Uterus (tissue), 4 donors: ENCODE results near the gene GPATCH8. TPM values are rescaled to one million over a fixed set of nuclear protein-coding genes. Genes with fewer than 3 reads are reported as not detected.
"Not testable (repeated sequence)": the region's sequence is repeated elsewhere in the genome, so short reads cannot be mapped to it uniquely, and the experiment has no call there.

Experiments used
- DNase-seq, 2 donors: peaks; one replicate each; pipeline ENCODE4 v3.0.0-alpha.2; 2019 to 2020
- H3K27ac ChIP-seq, 2 donors: fragments of 200-600 bp; sonication (generic); 1 replicate in 1 of 2; 2 replicates in 1 of 2; pipeline ENCODE4 v1.5.1; 2016 to 2018
- H3K27me3 ChIP-seq, 2 donors: fragments of 200-600 bp; sonication (generic); one replicate each; pipeline ENCODE4 v1.5.1; 2018 to 2019; ENCODE audit warnings: control low read depth in 1 of 2
- H3K36me3 ChIP-seq, 2 donors: fragments of 200-600 bp; sonication (generic); one replicate each; pipeline ENCODE4 v1.5.1; 2019; ENCODE audit warnings: control low read depth in 1 of 2
- H3K4me1 ChIP-seq, 2 donors: fragments of 200-600 bp; sonication (generic); one replicate each; pipeline ENCODE4 v1.5.1; 2018 to 2019; ENCODE audit warnings: control low read depth in 1 of 2
- H3K4me3 ChIP-seq, 2 donors: fragments of 200-600 bp; sonication (generic); 1 replicate in 1 of 2; 2 replicates in 1 of 2; pipeline ENCODE4 v1.5.1; 2018 to 2019; ENCODE audit warnings: mild to moderate bottlenecking in 1 of 2
- H3K9me3 ChIP-seq, 2 donors: fragments of 200-600 bp; sonication (generic); one replicate each; pipeline ENCODE4 v1.5.1; 2019; ENCODE audit warnings: control low read depth in 1 of 2
- CTCF ChIP-seq, 4 experiments: fragments of 200-600 bp in 2 of 4; fragments of 450-650 bp in 2 of 4; sonication (generic) in 2 of 4; IDR thresholded peaks; one replicate each; pipeline ENCODE4 v1.5.1; 2016 to 2019; ENCODE audit warnings: antibody characterized with exemption in 4 of 4, mild to moderate bottlenecking in 2 of 4, moderate library complexity in 1 of 4
- POLR2A ChIP-seq, 2 donors: fragments of 450-650 bp; IDR thresholded peaks; one replicate each; pipeline ENCODE4 v1.6.1; 2016; ENCODE audit warnings: antibody characterized with exemption in 2 of 2, mild to moderate bottlenecking in 1 of 2, moderate library complexity in 1 of 2
- intact Hi-C: fragments of 100-400 bp; cut with DNase I; formaldehyde crosslinking; loops from one replicate; pipeline ENCODE4 v1.15.1; 2023; ENCODE audit warnings: low total_unique reads
- total RNA-seq, 4 donors: library from RNA; depleted of rRNA in 3 of 4; stranded (reverse); fragments of >200 nt in 3 of 4; gene quantifications; one replicate each; pipeline versions ENCODE4 v1.1.0 to v1.2.4, GENCODE V29; 2014 to 2023
- donor health status: DM: yes; HTN: yes; CAD: no.

The GPATCH8 gene
- total RNA-seq, 4 donors from 2014 or later, result 26.9 to 90.0 (median 77.8) TPM

- no peaks in the 10 kb centered on the region for H3K4me1 ChIP-seq
- H3K27me3 ChIP-seq, result no peaks in the 10 kb centered on the region
- intact Hi-C loops, result no loop called here
- H3K36me3 ChIP-seq, result no peaks in the 10 kb centered on the region
- no peaks in the 10 kb centered on the region for H3K9me3 ChIP-seq
- H3K4me3 ChIP-seq, result no peak overlapping the region
- DNase-seq, result no peak
- no peak overlapping the region for H3K27ac ChIP-seq
- TF ChIP-seq CTCF (IDR thresholded peaks at IDR 0.05), result no peak
- TF ChIP-seq POLR2A (IDR thresholded peaks at IDR 0.05), result no peak
Measured at GRCh38 chr17:44397479-44398440, 105.4 kb downstream of the GPATCH8 start.

- no peak for DNase-seq
- Histone ChIP-seq H3K36me3 (no peaks in the 10 kb centered on the region), H3K27ac (no peak overlapping the region), H3K4me1 (no peaks in the 10 kb centered on the region), H3K9me3 (no peaks in the 10 kb centered on the region), H3K4me3 (no peak overlapping the region), H3K27me3 (no peaks in the 10 kb centered on the region)
- TF ChIP-seq POLR2A (IDR thresholded peaks at IDR 0.05), result no peak
- no peak for TF ChIP-seq CTCF (IDR thresholded peaks at IDR 0.05)
- intact Hi-C loops, result no loop called here
Measured at GRCh38 chr17:44396946-44397345, 106.3 kb downstream of the GPATCH8 start.

- intact Hi-C loops, result no loop called here
- H3K9me3 ChIP-seq, result no peaks in the 10 kb centered on the region
- H3K4me3 ChIP-seq, result no peak overlapping the region
- no peaks in the 10 kb centered on the region for H3K36me3 ChIP-seq
- TF ChIP-seq POLR2A (IDR thresholded peaks at IDR 0.05) (no peak), CTCF (IDR thresholded peaks at IDR 0.05) (no peak)
- no peak for DNase-seq
- no peak overlapping the region for H3K27ac ChIP-seq
- no peaks in the 10 kb centered on the region for H3K4me1 ChIP-seq
- H3K27me3 ChIP-seq, result no peaks in the 10 kb centered on the region
Measured at GRCh38 chr17:44394833-44395232, 108.4 kb downstream of the GPATCH8 start.

GRCh38 chr17:44394112-44394511 is 109.1 kb downstream of the GPATCH8 start:
- DNase-seq, intact Hi-C loops, H3K27ac ChIP-seq, H3K4me1 ChIP-seq, H3K9me3 ChIP-seq, H3K4me3 ChIP-seq, H3K36me3 ChIP-seq, H3K27me3 ChIP-seq: not testable (repeated sequence)

GRCh38 chr17:44390250-44390870 is 112.8 kb downstream of the GPATCH8 start:
- TF ChIP-seq CTCF (IDR thresholded peaks at IDR 0.05), result no peak
- no peak for TF ChIP-seq POLR2A (IDR thresholded peaks at IDR 0.05)
- Histone ChIP-seq H3K4me3 (no peak overlapping the region), H3K9me3 (no peaks in the 10 kb centered on the region), H3K36me3 (no peaks in the 10 kb centered on the region), H3K27ac (no peak overlapping the region), H3K27me3 (no peaks in the 10 kb centered on the region), H3K4me1 (no peaks in the 10 kb centered on the region)
- DNase-seq, result peak in 1 of 2 donors; percentile 1
- intact Hi-C loops, result no loop called here
